ENCODE data around the gene CFAP61. TPM values are rescaled to one million over a fixed set of nuclear protein-coding genes. Genes with fewer than 3 reads are reported as not detected.

Gene CFAP61
- total and polyA plus RNA-seq, 8 donors: 0.95 to 5.3 (median 3.2) TPM; not detected in 1

DNA sequence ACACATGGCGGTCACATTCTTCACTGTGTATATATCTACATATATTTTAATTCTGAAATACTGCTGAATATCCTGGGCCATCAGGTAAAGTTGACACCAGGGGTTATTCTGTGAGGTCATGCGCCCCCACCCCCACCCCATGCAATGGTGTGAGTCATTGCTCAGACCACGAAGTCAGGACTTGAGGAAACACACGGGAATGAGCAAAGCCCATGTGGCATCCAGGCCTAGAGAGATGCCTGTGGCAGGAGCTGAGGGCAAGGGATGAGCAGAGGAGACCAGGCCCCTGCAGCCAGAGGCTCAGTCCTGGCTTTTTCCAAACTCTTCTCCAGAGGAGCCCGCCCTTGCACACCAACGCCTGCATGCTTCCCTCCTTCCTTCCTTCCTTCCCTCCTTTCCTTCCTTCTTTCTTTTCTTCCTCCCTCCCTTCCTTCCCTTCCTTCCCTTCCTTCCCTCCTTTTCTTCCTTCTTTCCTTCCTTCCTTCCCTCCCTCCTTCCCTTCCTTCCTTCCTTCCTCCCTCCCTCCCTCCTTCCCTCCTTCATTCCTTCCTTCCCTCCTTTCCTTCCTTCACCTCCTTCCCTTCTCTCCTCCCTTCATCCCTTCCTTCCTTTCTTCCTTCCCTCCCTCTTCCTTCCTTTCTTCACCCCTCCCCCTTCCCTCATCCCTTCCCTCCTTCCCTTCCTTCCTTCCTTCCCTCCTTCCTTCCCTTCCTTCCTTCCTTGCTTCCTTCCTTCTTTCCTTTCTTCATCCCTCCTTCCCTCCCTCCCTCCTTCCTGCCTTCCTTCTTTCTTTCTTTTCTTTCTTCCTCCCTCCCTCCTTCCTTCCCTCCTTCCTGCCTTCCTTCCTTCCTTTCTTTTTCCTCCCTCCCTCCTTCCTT is 243.5 kb downstream of the CFAP61 start:
- no peaks in the 10 kb centered on the region for H3K36me3 ChIP-seq
- H3K4me3 ChIP-seq: no peak overlapping the region
- no peak overlapping the region for H3K27ac ChIP-seq
- DNase-seq (no peak), ATAC-seq (no peak)
- intact Hi-C loops (cut with DNase I): no loop called here
- TF ChIP-seq, protein P1, sequence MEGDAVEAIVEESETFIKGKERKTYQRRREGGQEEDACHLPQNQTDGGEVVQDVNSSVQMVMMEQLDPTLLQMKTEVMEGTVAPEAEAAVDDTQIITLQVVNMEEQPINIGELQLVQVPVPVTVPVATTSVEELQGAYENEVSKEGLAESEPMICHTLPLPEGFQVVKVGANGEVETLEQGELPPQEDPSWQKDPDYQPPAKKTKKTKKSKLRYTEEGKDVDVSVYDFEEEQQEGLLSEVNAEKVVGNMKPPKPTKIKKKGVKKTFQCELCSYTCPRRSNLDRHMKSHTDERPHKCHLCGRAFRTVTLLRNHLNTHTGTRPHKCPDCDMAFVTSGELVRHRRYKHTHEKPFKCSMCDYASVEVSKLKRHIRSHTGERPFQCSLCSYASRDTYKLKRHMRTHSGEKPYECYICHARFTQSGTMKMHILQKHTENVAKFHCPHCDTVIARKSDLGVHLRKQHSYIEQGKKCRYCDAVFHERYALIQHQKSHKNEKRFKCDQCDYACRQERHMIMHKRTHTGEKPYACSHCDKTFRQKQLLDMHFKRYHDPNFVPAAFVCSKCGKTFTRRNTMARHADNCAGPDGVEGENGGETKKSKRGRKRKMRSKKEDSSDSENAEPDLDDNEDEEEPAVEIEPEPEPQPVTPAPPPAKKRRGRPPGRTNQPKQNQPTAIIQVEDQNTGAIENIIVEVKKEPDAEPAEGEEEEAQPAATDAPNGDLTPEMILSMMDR (IDR thresholded peaks at IDR 0.05): no peak
- H3K27me3 ChIP-seq: no peaks in the 10 kb centered on the region
- H3K9me3 ChIP-seq: no peaks in the 10 kb centered on the region
- no peaks in the 10 kb centered on the region for H3K4me1 ChIP-seq

DNA sequence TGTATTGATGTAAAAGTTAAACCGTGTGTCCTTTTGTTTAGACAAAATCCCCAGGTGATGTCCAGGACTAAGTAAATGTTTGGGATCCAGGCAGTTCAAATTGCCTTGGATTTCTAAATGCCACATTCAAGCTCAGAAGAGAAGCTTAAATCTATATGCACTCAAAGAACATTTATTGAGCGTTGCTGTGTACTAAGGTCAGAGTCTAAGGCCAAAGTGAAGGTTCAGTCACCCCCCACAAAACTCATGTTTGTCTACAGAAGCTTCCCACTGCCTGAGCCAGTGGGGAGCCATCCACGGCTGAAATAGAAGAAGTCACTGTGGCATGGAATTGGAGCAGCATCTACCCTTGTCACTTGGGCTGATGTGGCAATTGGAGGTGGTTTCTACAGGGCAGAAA is 244.8 kb downstream of the CFAP61 start:
- ATAC-seq: no peak
- no peak for DNase-seq

DNA sequence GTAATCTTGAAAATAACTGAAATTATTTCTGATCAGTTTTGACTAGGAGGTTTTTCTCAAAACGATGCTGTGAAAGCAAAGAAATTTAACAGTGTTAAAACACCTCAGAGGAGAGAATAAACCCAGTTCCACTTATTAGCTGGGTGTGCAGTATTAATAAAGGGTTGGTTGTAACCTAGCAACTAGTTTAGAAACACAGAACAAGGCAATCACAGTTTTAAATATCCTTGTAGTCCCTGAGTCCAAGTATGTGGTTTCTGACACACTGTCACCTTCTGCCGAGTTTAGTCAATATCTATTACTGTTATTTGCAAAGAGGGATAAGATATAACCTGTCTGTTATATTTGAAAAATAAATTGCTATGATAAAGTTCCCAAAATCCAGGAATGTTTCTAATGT is 245.4 kb downstream of the CFAP61 start:
- H3K4me1 ChIP-seq: no peaks in the 10 kb centered on the region
- intact Hi-C loops (cut with DNase I): no loop called here
- no peak overlapping the region for H3K27ac ChIP-seq
- no peak overlapping the region for H3K4me3 ChIP-seq
- H3K36me3 ChIP-seq: no peaks in the 10 kb centered on the region
- no peak for ATAC-seq
- no peaks in the 10 kb centered on the region for H3K27me3 ChIP-seq
- TF ChIP-seq, protein P1 (IDR thresholded peaks at IDR 0.05): no peak
- no peak for DNase-seq
- H3K9me3 ChIP-seq: no peaks in the 10 kb centered on the region

More for the DNA sequence above, 244.8 kb downstream of the CFAP61 start:
- Histone ChIP-seq H3K4me1 (no peaks in the 10 kb centered on the region), H3K27me3 (no peaks in the 10 kb centered on the region), H3K4me3 (no peak overlapping the region), H3K9me3 (no peaks in the 10 kb centered on the region), H3K27ac (no peak overlapping the region), H3K36me3 (no peaks in the 10 kb centered on the region)
- intact Hi-C loops (cut with DNase I): no loop called here
- TF ChIP-seq, protein P1 (IDR thresholded peaks at IDR 0.05): no peak

DNA sequence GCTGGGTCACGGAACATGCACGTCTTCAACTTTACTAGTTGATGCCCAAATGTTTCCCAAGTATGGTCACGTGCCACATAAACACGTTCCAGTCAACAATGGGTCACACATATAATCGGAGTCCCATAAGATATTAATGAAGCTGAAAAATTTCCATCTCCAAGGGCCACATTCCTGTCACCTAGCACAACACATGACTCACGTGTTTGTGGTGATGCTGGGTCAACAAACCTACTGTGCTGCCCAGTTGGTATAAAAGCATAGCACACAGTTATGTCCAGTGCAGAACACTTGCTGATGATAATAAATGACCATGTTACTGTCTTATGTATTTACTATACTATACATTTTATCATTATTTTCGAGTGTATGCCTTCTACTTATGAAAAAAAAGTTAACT is 247.6 kb downstream of the CFAP61 start:
- no peaks in the 10 kb centered on the region for H3K27me3 ChIP-seq
- H3K4me3 ChIP-seq: no peak overlapping the region
- H3K9me3 ChIP-seq: no peaks in the 10 kb centered on the region
- intact Hi-C loops (cut with DNase I): no loop called here
- TF ChIP-seq, protein P1 (IDR thresholded peaks at IDR 0.05): no peak
- H3K4me1 ChIP-seq: no peaks in the 10 kb centered on the region
- ATAC-seq (no peak), DNase-seq (no peak)
- no peak overlapping the region for H3K27ac ChIP-seq
- no peaks in the 10 kb centered on the region for H3K36me3 ChIP-seq

DNA sequence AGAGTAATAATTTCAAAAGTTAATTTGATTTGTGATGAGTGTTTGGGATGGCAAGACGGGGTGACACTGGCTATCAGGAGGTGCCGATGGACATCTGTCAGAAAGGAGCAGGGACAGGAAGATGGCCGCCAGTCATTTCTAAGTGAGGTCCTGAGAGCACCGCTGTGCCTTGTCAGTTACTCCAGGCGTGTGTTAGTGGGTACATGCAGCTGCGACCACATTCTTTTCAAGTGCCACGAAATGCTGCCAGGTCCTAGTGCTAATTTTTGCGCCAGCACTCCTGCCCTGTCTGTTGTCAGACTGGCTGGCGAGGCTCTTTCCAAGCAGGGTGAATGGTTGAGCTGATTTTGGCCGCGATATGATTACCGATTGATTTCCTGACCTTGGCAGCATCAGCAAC is 251.0 kb downstream of the CFAP61 start:
- no peak for DNase-seq
- H3K27ac ChIP-seq: no peak overlapping the region
- no peak overlapping the region for H3K4me3 ChIP-seq
- no peaks in the 10 kb centered on the region for H3K9me3 ChIP-seq
- H3K4me1 ChIP-seq: no peaks in the 10 kb centered on the region
- no peaks in the 10 kb centered on the region for H3K27me3 ChIP-seq
- H3K36me3 ChIP-seq: no peaks in the 10 kb centered on the region
- no peak for ATAC-seq
- intact Hi-C loops (cut with DNase I): no loop called here
- TF ChIP-seq, protein P1 (IDR thresholded peaks at IDR 0.05): no peak

Measured in left lung (tissue), 10 donors.